Measurements from ENCODE around the gene ACACA.

The ACACA gene

GRCh38 chr17:37092701-37093100, 313.9 kb downstream of the ACACA start:
- no peak for DNase-seq
- Histone ChIP-seq H3K27ac (no peak overlapping the region), H3K36me3 (peaks cover 28 to 76% (median 28%) of the 10 kb centered on the region in 3 donors), H3K4me1 (no peaks in the 10 kb centered on the region), H3K4me3 (no peak overlapping the region), H3K9me3 (no peaks in the 10 kb centered on the region), H3K27me3 (no peaks in the 10 kb centered on the region)
- no peak for TF ChIP-seq CTCF (IDR thresholded peaks at IDR 0.05)
- intact Hi-C loops (cut with DNase I; ENCODE audit: low total_unique reads) = no loop called here

GRCh38 chr17:37092071-37092470, 314.6 kb downstream of the ACACA start:
- no peaks in the 10 kb centered on the region for H3K4me1 ChIP-seq
- no peaks in the 10 kb centered on the region for H3K27me3 ChIP-seq
- intact Hi-C loops (cut with DNase I; ENCODE audit: low total_unique reads) = no loop called here
- no peak overlapping the region for H3K27ac ChIP-seq
- no peak overlapping the region for H3K4me3 ChIP-seq
- no peak for TF ChIP-seq CTCF (IDR thresholded peaks at IDR 0.05)
- DNase-seq = no peak
- no peaks in the 10 kb centered on the region for H3K9me3 ChIP-seq
- H3K36me3 ChIP-seq = peaks cover 28 to 76% (median 29%) of the 10 kb centered on the region in 3 donors

- H3K36me3 ChIP-seq = peaks cover 27 to 76% (median 29%) of the 10 kb centered on the region in 3 donors
- H3K27ac ChIP-seq = no peak overlapping the region
- no peaks in the 10 kb centered on the region for H3K9me3 ChIP-seq
- H3K27me3 ChIP-seq = no peaks in the 10 kb centered on the region
- H3K4me1 ChIP-seq = no peaks in the 10 kb centered on the region
- H3K4me3 ChIP-seq = no peak overlapping the region
- TF ChIP-seq CTCF (IDR thresholded peaks at IDR 0.05) = no peak
- intact Hi-C loops (cut with DNase I; ENCODE audit: low total_unique reads) = no loop called here
- no peak for DNase-seq
Measured at GRCh38 chr17:37090941-37091340, 315.7 kb downstream of the ACACA start.

- no peak for DNase-seq
- intact Hi-C loops (cut with DNase I; ENCODE audit: low total_unique reads) = no loop called here
- Histone ChIP-seq H3K9me3 (no peaks in the 10 kb centered on the region), H3K4me3 (no peak overlapping the region), H3K27me3 (no peaks in the 10 kb centered on the region), H3K4me1 (no peaks in the 10 kb centered on the region), H3K27ac (no peak overlapping the region), H3K36me3 (peaks cover 29 to 76% (median 30%) of the 10 kb centered on the region in 3 donors)
- TF ChIP-seq CTCF (IDR thresholded peaks at IDR 0.05) = no peak
Measured at GRCh38 chr17:37089956-37090355, 316.7 kb downstream of the ACACA start.

GRCh38 chr17:37088913-37089312, 317.7 kb downstream of the ACACA start:
- Histone ChIP-seq H3K36me3 (peaks cover 32 to 72% (median 32%) of the 10 kb centered on the region in 3 donors), H3K27ac (no peak overlapping the region), H3K9me3 (no peaks in the 10 kb centered on the region), H3K27me3 (no peaks in the 10 kb centered on the region), H3K4me1 (no peaks in the 10 kb centered on the region), H3K4me3 (no peak overlapping the region)
- no peak for TF ChIP-seq CTCF (IDR thresholded peaks at IDR 0.05)
- no peak for DNase-seq
- intact Hi-C loops (cut with DNase I; ENCODE audit: low total_unique reads) = no loop called here

GRCh38 chr17:37088459-37088858, 318.2 kb downstream of the ACACA start:
- Histone ChIP-seq H3K36me3 (peaks cover 32 to 69% (median 32%) of the 10 kb centered on the region in 3 donors), H3K27ac (no peak overlapping the region), H3K9me3 (no peaks in the 10 kb centered on the region), H3K4me3 (no peak overlapping the region), H3K4me1 (no peaks in the 10 kb centered on the region), H3K27me3 (no peaks in the 10 kb centered on the region)
- intact Hi-C loops (cut with DNase I; ENCODE audit: low total_unique reads) = no loop called here
- DNase-seq = no peak
- no peak for TF ChIP-seq CTCF (IDR thresholded peaks at IDR 0.05)
